K562 (cell line): ENCODE results near the gene IL37. TPM values are rescaled to one million over a fixed set of nuclear protein-coding genes. Genes with fewer than 3 reads are reported as not detected.

ENCODE experiments used
- CAMTA2 ChIP-seq: fragments of 250-450 bp; sonication (Bioruptor Pico); conservative IDR thresholded peaks from 2 replicates; pipeline ENCODE4 v1.5.1; 2022
- KDM1A ChIP-seq, 2 experiments: fragments of 450-650 bp; IDR thresholded peaks; 2 replicates each; pipeline ENCODE4 v1.6.1; 2016; ENCODE audit warnings: mild to moderate bottlenecking in 2 of 2
- NR4A1 ChIP-seq, 2 experiments: fragments of 250-450 bp in 1 of 2; fragments of 450-650 bp in 1 of 2; sonication (Bioruptor Pico) in 1 of 2; IDR thresholded peaks; 2 replicates each; pipeline versions ENCODE4 v1.4.0 to v1.6.1; 2016 to 2020; ENCODE audit warnings: mild to moderate bottlenecking in 2 of 2, missing compliant biosample characterization in 1 of 2, missing genetic modification characterization in 1 of 2, moderate library complexity in 1 of 2
- RFX5 ChIP-seq: IDR thresholded peaks from 2 replicates; pipeline ENCODE4 v1.6.1; 2011; ENCODE audit warnings: low read depth, mild to moderate bottlenecking, improper control_type of control experiment, low read length
- ZNF197 ChIP-seq: fragments of 200-800 bp; sonication (Bioruptor generic); IDR thresholded peaks from 2 replicates; pipeline ENCODE4 v1.6.1; 2016; ENCODE audit warnings: low read depth, missing genetic modification characterization, missing compliant biosample characterization
- polyA plus RNA-seq, 8 experiments: library from polyadenylated mRNA; depleted of rRNA in 4 of 8; stranded (reverse) in 5 of 8; unstranded in 3 of 8; fragments of >200 nt; fragmentation: Nextera tagmentation in 2 of 8; fragmentation: Illumina TruSeq in 1 of 8; extraction: Ambion mirVana in 2 of 8; extraction: Trizol in 1 of 8; gene quantifications; 2 replicates each; pipeline versions ENCODE4 v1.2.1 to v1.2.3, GENCODE V29; 2011 to 2014; ENCODE audit warnings: inconsistent platforms in 1 of 8, missing spikeins in 1 of 8
- total RNA-seq, 7 experiments: library from RNA; depleted of rRNA in 6 of 7; stranded (reverse); fragments of >200 nt in 6 of 7; fragmentation: Illumina TruSeq in 2 of 7; extraction: Trizol in 2 of 7; gene quantifications; 2 replicates each; pipeline versions ENCODE4 v1.2.1 to v1.2.3, GENCODE V29; 2011 to 2021; ENCODE audit warnings: low replicate concordance in 1 of 7
- TF ChIP-seq, protein P1 (sequence below): fragments of 150-350 bp; IDR thresholded peaks from 2 replicates; pipeline ENCODE4 v1.6.1; 2014; ENCODE audit warnings: low read depth, mild to moderate bottlenecking, low read length, borderline replicate concordance
- TF ChIP-seq, protein P2 (sequence below): fragments of 450-650 bp; conservative IDR thresholded peaks from 2 replicates; pipeline ENCODE4 v1.6.1; 2016; ENCODE audit warnings: missing genetic modification characterization, low read depth, mild to moderate bottlenecking, control low read depth, missing compliant biosample characterization
- TF ChIP-seq, protein P3 (sequence below): fragments of 250-450 bp; sonication (Bioruptor Pico); IDR thresholded peaks from 2 replicates; pipeline ENCODE4 v1.8.0; 2021; ENCODE audit warnings: mild to moderate bottlenecking, moderate library complexity
- TF ChIP-seq, protein P4 (sequence below): fragments of 450-650 bp; formaldehyde crosslinking; IDR thresholded peaks from 2 replicates; pipeline ENCODE4 v1.4.0; 2022; ENCODE audit warnings: missing genetic modification characterization

The IL37 gene
- total and polyA plus RNA-seq, 9 of the 15 experiments (the other 6 are each of a cell fraction or from before 2014, with no cell fraction given): not detected

DNA sequence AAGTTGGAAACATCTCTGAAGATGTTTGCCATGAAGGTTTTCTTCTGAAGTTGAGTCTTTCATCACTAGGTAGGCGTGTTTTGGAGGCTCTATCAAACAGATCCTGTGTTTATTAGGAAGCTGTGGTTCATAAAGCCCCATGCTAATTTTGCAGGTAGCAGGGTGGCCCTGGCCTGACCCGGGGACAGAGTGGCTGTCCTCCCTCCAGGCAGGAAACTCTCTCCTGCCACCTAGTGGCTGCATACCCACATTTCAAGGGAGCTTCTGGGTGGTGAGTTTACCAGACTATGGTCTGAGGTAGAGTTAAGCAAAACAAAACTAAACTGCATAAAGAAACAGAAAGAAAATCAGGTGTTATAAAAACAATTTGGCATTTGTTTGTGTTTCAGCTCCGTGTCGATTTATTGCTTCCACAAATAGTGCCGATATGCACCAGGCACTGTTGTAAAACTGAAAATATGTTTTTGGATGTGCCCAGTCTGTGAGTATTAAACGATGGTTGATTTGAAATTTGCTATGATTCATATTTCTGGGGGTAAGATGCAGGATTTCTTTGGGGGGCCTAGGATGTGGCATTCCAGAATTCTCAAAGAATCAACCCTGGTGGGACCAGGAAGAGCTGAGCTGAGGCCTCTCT is 26.0 kb upstream of the IL37 start (continued):
- TF ChIP-seq, protein P1, sequence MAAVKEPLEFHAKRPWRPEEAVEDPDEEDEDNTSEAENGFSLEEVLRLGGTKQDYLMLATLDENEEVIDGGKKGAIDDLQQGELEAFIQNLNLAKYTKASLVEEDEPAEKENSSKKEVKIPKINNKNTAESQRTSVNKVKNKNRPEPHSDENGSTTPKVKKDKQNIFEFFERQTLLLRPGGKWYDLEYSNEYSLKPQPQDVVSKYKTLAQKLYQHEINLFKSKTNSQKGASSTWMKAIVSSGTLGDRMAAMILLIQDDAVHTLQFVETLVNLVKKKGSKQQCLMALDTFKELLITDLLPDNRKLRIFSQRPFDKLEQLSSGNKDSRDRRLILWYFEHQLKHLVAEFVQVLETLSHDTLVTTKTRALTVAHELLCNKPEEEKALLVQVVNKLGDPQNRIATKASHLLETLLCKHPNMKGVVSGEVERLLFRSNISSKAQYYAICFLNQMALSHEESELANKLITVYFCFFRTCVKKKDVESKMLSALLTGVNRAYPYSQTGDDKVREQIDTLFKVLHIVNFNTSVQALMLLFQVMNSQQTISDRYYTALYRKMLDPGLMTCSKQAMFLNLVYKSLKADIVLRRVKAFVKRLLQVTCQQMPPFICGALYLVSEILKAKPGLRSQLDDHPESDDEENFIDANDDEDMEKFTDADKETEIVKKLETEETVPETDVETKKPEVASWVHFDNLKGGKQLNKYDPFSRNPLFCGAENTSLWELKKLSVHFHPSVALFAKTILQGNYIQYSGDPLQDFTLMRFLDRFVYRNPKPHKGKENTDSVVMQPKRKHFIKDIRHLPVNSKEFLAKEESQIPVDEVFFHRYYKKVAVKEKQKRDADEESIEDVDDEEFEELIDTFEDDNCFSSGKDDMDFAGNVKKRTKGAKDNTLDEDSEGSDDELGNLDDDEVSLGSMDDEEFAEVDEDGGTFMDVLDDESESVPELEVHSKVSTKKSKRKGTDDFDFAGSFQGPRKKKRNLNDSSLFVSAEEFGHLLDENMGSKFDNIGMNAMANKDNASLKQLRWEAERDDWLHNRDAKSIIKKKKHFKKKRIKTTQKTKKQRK: no peak
- TF ChIP-seq, protein P2, sequence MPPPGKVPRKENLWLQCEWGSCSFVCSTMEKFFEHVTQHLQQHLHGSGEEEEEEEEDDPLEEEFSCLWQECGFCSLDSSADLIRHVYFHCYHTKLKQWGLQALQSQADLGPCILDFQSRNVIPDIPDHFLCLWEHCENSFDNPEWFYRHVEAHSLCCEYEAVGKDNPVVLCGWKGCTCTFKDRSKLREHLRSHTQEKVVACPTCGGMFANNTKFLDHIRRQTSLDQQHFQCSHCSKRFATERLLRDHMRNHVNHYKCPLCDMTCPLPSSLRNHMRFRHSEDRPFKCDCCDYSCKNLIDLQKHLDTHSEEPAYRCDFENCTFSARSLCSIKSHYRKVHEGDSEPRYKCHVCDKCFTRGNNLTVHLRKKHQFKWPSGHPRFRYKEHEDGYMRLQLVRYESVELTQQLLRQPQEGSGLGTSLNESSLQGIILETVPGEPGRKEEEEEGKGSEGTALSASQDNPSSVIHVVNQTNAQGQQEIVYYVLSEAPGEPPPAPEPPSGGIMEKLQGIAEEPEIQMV (tag): no peak
- TF ChIP-seq KDM1A (IDR thresholded peaks at IDR 0.05): 0 out of 4 replicates have a peak, but pooled peaks of 1 of the 2 experiments have one; percentile 4
- no peak for TF ChIP-seq ZNF197 (CRISPR knock-in tag)
- no peak for TF ChIP-seq NR4A1 (CRISPR knock-in tag; IDR thresholded peaks at IDR 0.05)
- TF ChIP-seq NR4A1 (tag; IDR thresholded peaks at IDR 0.05): 0 out of 2 replicates have a peak, but pooled peaks have one; percentile 34
- TF ChIP-seq RFX5: no peak
- TF ChIP-seq, protein P3, sequence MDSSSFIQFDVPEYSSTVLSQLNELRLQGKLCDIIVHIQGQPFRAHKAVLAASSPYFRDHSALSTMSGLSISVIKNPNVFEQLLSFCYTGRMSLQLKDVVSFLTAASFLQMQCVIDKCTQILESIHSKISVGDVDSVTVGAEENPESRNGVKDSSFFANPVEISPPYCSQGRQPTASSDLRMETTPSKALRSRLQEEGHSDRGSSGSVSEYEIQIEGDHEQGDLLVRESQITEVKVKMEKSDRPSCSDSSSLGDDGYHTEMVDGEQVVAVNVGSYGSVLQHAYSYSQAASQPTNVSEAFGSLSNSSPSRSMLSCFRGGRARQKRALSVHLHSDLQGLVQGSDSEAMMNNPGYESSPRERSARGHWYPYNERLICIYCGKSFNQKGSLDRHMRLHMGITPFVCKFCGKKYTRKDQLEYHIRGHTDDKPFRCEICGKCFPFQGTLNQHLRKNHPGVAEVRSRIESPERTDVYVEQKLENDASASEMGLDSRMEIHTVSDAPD (CRISPR knock-in tag): no peak
- TF ChIP-seq, protein P4, sequence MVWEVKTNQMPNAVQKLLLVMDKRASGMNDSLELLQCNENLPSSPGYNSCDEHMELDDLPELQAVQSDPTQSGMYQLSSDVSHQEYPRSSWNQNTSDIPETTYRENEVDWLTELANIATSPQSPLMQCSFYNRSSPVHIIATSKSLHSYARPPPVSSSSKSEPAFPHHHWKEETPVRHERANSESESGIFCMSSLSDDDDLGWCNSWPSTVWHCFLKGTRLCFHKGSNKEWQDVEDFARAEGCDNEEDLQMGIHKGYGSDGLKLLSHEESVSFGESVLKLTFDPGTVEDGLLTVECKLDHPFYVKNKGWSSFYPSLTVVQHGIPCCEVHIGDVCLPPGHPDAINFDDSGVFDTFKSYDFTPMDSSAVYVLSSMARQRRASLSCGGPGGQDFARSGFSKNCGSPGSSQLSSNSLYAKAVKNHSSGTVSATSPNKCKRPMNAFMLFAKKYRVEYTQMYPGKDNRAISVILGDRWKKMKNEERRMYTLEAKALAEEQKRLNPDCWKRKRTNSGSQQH (CRISPR knock-in tag): no peak
- TF ChIP-seq CAMTA2: no peak
